ENCODE measurements around the gene GBGT1. TPM values are rescaled to one million over a fixed set of nuclear protein-coding genes. Genes with fewer than 3 reads are reported as not detected.

Gene GBGT1
- total RNA-seq, 1 experiment from 2014 or later, result 1.8 TPM

DNA sequence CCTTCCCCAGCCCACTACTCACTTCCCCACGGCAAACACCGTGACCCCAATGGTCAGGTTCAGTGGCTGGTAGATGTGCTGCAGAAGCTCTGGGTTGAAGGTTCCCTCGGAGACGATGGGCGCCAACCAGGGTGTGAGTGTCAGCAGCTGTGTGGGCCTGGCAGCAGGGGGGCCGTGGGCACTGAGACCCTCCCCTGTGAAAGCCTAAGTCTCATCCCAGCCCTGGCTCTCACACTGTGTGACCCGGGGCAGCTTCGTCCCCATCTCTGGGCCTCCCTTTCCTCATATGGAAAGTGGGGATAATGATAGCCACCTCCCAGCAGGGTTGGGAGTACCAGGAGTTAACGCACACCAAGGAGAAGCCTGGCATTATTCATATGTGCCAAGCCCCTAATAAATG, 8.6 kb downstream of the GBGT1 start:
- intact Hi-C loops (cut with micrococcal nuclease; ENCODE audit: unreplicated experiment), result no loop called here
- BruUV-seq (replicated peaks), result no TSS peak
- no peak overlapping the region for H3K27ac ChIP-seq (ENCODE audit: low read length)
- H3K36me3 ChIP-seq (ENCODE audit: control insufficient read depth, insufficient read depth, low read length), result no peaks in the 10 kb centered on the region
- H3K27me3 ChIP-seq (ENCODE audit: control insufficient read depth, insufficient read depth, low read length), result no peaks in the 10 kb centered on the region
- TF ChIP-seq SIN3A (IDR thresholded peaks at IDR 0.05; ENCODE audit: borderline replicate concordance, insufficient read depth, low read depth, low read length), result no peak
- TF ChIP-seq, protein P1, sequence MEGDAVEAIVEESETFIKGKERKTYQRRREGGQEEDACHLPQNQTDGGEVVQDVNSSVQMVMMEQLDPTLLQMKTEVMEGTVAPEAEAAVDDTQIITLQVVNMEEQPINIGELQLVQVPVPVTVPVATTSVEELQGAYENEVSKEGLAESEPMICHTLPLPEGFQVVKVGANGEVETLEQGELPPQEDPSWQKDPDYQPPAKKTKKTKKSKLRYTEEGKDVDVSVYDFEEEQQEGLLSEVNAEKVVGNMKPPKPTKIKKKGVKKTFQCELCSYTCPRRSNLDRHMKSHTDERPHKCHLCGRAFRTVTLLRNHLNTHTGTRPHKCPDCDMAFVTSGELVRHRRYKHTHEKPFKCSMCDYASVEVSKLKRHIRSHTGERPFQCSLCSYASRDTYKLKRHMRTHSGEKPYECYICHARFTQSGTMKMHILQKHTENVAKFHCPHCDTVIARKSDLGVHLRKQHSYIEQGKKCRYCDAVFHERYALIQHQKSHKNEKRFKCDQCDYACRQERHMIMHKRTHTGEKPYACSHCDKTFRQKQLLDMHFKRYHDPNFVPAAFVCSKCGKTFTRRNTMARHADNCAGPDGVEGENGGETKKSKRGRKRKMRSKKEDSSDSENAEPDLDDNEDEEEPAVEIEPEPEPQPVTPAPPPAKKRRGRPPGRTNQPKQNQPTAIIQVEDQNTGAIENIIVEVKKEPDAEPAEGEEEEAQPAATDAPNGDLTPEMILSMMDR (IDR thresholded peaks at IDR 0.05), result no peak
- no peak for TF ChIP-seq POLR2AphosphoS5 (IDR thresholded peaks at IDR 0.05; ENCODE audit: low read depth, low read length)
- TF ChIP-seq TCF7L2 (IDR thresholded peaks at IDR 0.05; ENCODE audit: low read depth, low read length), result no peak
- TF ChIP-seq, protein P2, sequence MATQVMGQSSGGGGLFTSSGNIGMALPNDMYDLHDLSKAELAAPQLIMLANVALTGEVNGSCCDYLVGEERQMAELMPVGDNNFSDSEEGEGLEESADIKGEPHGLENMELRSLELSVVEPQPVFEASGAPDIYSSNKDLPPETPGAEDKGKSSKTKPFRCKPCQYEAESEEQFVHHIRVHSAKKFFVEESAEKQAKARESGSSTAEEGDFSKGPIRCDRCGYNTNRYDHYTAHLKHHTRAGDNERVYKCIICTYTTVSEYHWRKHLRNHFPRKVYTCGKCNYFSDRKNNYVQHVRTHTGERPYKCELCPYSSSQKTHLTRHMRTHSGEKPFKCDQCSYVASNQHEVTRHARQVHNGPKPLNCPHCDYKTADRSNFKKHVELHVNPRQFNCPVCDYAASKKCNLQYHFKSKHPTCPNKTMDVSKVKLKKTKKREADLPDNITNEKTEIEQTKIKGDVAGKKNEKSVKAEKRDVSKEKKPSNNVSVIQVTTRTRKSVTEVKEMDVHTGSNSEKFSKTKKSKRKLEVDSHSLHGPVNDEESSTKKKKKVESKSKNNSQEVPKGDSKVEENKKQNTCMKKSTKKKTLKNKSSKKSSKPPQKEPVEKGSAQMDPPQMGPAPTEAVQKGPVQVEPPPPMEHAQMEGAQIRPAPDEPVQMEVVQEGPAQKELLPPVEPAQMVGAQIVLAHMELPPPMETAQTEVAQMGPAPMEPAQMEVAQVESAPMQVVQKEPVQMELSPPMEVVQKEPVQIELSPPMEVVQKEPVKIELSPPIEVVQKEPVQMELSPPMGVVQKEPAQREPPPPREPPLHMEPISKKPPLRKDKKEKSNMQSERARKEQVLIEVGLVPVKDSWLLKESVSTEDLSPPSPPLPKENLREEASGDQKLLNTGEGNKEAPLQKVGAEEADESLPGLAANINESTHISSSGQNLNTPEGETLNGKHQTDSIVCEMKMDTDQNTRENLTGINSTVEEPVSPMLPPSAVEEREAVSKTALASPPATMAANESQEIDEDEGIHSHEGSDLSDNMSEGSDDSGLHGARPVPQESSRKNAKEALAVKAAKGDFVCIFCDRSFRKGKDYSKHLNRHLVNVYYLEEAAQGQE (IDR thresholded peaks at IDR 0.05; ENCODE audit: insufficient read depth in 1 of 2, low read depth in 2 of 2, low read length in 1 of 2), result no peak
- ChIA-PET POLR2A (no interaction called here), CTCF (no interaction called here)
- in situ Hi-C loops (cut with HindIII; ENCODE audit: low pct_unique_long_range_greater_than_20kb, low sequenced_read_pairs), result no loop called here
- ATAC-seq (no peak), DNase-seq (ENCODE audit: low read depth, low spot score) (no peak)
- no peak overlapping the region for H3K4me3 ChIP-seq (ENCODE audit: low read depth in 2 of 2, low read length in 2 of 2)
- H3K9me3 ChIP-seq (ENCODE audit: control insufficient read depth, insufficient read depth, low read depth, low read length), result no peaks in the 10 kb centered on the region
- no peaks in the 10 kb centered on the region for H3K4me1 ChIP-seq (ENCODE audit: control insufficient read depth, insufficient read depth, low read length)

DNA sequence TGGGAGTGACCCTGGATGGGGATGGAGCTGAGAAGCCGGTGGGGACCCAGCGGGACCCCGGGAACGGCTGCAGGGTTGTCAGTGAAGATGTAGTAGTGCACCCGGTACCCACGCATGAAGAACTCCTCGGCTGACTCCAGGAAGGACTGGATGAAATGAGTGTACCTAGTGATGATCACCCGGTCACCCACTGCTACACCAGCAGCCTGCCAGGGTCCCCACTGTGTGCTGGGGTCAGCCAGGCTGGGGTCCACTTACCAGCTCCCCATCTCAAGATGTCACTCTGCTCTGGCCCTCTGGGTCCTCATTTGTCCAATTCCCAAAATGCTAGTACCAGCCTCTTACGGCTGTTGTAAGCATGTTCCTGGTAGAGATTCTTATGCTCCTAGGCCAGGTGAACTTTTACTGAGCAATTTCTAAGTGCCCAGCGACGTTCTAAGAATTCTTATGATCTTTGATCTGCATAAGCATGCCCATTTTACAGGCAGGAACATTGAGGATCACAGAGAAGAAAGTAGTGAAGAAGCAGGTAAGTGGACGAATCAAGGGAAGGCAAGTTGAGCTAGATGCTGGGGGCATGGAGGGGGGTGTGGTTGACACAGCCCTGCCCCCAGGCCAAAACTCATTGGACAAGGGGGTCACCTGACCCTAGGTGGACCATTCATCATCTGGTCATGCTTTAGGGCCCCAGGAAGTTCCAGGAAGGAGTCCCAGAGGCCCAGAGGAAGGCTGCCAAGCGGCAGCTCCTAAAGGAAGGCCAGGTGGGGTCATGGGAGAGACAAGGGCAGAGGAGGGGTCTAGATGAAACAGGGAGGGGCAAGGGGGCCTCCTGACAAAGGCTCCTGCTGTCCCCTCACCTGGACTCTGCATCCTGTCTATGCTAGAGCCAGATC, 9.4 kb downstream of the GBGT1 start:
- Histone ChIP-seq H3K27me3 (ENCODE audit: control insufficient read depth, insufficient read depth, low read length) (no peaks in the 10 kb centered on the region), H3K4me1 (ENCODE audit: control insufficient read depth, insufficient read depth, low read length) (no peaks in the 10 kb centered on the region), H3K36me3 (ENCODE audit: control insufficient read depth, insufficient read depth, low read length) (no peaks in the 10 kb centered on the region), H3K4me3 (ENCODE audit: low read depth in 2 of 2, low read length in 2 of 2) (no peak overlapping the region), H3K9me3 (ENCODE audit: control insufficient read depth, insufficient read depth, low read depth, low read length) (no peaks in the 10 kb centered on the region), H3K27ac (ENCODE audit: low read length) (no peak overlapping the region)
- ATAC-seq, result no peak
- in situ Hi-C loops (cut with HindIII; ENCODE audit: low pct_unique_long_range_greater_than_20kb, low sequenced_read_pairs) (no loop called here), intact Hi-C loops (cut with micrococcal nuclease; ENCODE audit: unreplicated experiment) (no loop called here)
- TF ChIP-seq, protein P2 (IDR thresholded peaks at IDR 0.05; ENCODE audit: insufficient read depth in 1 of 2, low read depth in 2 of 2, low read length in 1 of 2), result no peak
- TF ChIP-seq, protein P1 (IDR thresholded peaks at IDR 0.05), result no peak
- TF ChIP-seq POLR2AphosphoS5 (IDR thresholded peaks at IDR 0.05; ENCODE audit: low read depth, low read length) (no peak), SIN3A (IDR thresholded peaks at IDR 0.05; ENCODE audit: borderline replicate concordance, insufficient read depth, low read depth, low read length) (no peak)
- POLR2A ChIA-PET, result no interaction called here
- no peak for DNase-seq (ENCODE audit: low read depth, low spot score)
- CTCF ChIA-PET, result no interaction called here
- BruUV-seq (replicated peaks), result no TSS peak

All from Panc1 (cell line).